ENCODE results near the gene CAP1. TPM values are rescaled to one million over a fixed set of nuclear protein-coding genes. Genes with fewer than 3 reads are reported as not detected.

Gene CAP1
- total and polyA plus RNA-seq, 2 of the 4 experiments (the other 2 are of a cell fraction), result 434 to 756 TPM

Other genes starting within 250 kb of the CAP1 start
- 27.8 and 29.2 TPM in 2 replicates for gene TRIT1, start 157.2 kb upstream of the CAP1 start, total RNA-seq (2012; rRNA removed)
- gene TRIT1, start 157.2 kb upstream of the CAP1 start, polyA plus RNA-seq (2012; rRNA removed), result 10.8 and 13.5 TPM in 2 replicates
- 0.56 and 0.72 TPM in 2 replicates for gene MYCL, start 138.8 kb upstream of the CAP1 start, total RNA-seq (2012; rRNA removed)
- 0.75 and 0.87 TPM in 2 replicates for gene MYCL, start 138.8 kb upstream of the CAP1 start, polyA plus RNA-seq (2012; rRNA removed)
- 5.0 and 5.7 TPM in 2 replicates for gene MFSD2A, start 85.6 kb upstream of the CAP1 start, total RNA-seq (2012; rRNA removed)
- 6.7 and 7.3 TPM in 2 replicates for gene MFSD2A, start 85.6 kb upstream of the CAP1 start, polyA plus RNA-seq (2012; rRNA removed)
- 41.4 and 55.4 TPM in 2 replicates for gene PPT1, start 56.5 kb downstream of the CAP1 start, total RNA-seq (2012; rRNA removed)
- gene PPT1, start 56.5 kb downstream of the CAP1 start, polyA plus RNA-seq (2012; rRNA removed), result 19.9 and 22.7 TPM in 2 replicates
- gene RLF, start 120.7 kb downstream of the CAP1 start, total RNA-seq (2012; rRNA removed), result 29.8 and 33.1 TPM in 2 replicates
- 3.4 and 4.4 TPM in 2 replicates for gene RLF, start 120.7 kb downstream of the CAP1 start, polyA plus RNA-seq (2012; rRNA removed)
- not detected in 2 replicates for gene TMCO2, start 207.2 kb downstream of the CAP1 start, total RNA-seq (2012; rRNA removed)
- gene TMCO2, start 207.2 kb downstream of the CAP1 start, polyA plus RNA-seq (2012; rRNA removed), result not detected in 2 replicates
- gene ZMPSTE24, start 217.5 kb downstream of the CAP1 start, total RNA-seq (2012; rRNA removed), result 28.9 and 90.8 TPM in 2 replicates
- gene ZMPSTE24, start 217.5 kb downstream of the CAP1 start, polyA plus RNA-seq (2012; rRNA removed), result 17.7 and 21.0 TPM in 2 replicates